Stimulated activated naive CD8-positive, alpha-beta T cell treated with anti-CD3 and anti-CD28 coated beads, Interleukin-15, Interleukin-2, amounts not matched to agents 100 U/mL and 50 U/mL, for 24 hours (primary cell): ENCODE measurements around the gene DNER.

Source experiments
- ATAC-seq: fragments of 150-1000 bp; cut with Tn5 transposase; one replicate; pipeline ENCODE4 v1.10.0; 2021
- DNase-seq: peaks from one replicate; pipeline ENCODE4 v3.0.0; 2021

Gene DNER

GRCh38 chr2:229486673-229487072, 227.7 kb downstream of the DNER start:
- DNase-seq: no peak
- no peak for ATAC-seq

DNA sequence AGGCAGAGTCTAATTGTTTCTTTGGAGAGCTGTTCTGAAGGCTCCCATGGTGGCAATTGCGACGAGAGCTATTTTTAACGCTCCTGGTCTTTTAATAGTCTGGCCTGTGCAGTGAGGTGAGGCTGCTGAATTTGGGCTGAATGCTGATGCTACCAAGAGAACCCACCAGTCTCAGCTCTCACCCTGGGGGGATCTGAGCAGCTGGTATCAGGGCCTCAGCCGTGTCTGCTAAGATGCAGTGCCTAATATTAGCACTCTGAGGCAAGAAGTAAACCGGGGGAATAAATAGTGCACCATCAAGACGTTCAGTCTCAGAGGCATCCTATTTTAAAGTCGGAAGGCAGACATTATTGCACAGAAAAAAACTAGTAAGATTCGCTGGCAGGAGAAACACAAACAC, 228.5 kb downstream of the DNER start:
- ATAC-seq: no peak
- DNase-seq: no peak

GRCh38 chr2:229477269-229477755, 237.0 kb downstream of the DNER start:
- ATAC-seq (no peak), DNase-seq (no peak)

DNA sequence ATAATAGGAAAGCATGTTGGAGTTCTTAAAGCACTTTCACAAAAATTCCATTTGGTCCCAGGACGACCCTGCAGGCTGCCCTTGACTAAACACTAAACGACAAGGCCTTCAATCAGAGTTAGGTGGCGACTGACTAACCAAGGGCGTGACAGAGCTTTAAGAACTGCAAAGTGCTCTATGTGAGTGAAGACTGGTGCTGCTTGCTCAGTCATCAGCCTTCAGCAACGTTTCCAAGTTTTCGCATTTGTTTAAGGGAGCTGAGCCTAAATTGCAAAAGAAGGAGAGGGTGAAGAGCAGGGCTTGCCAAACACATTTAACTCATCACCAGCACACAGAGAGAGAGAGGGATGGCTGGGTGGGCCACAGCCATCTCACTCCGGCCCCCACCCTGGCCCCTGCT, 238.6 kb downstream of the DNER start:
- DNase-seq (no peak), ATAC-seq (no peak)

DNA sequence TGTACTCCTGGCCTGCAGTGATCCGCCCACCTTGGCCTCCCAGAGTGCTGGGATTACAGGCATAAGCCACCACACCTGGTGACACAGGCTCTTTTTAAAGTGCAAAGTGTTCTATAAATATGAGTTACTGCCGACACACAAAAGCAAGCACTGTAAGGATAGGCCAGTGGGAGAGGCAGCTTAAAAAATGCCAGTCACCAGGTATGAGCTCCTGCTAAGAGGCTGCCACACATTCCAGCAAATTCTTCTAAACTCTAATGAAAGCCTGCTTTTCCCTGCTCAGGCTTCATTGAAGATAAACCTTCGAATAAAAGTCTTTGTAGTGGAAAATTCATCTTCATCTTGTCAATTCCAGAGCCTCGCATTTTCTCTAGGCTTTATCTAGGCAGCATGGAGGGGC, 240.2 kb downstream of the DNER start:
- DNase-seq (no peak), ATAC-seq (no peak)

DNA sequence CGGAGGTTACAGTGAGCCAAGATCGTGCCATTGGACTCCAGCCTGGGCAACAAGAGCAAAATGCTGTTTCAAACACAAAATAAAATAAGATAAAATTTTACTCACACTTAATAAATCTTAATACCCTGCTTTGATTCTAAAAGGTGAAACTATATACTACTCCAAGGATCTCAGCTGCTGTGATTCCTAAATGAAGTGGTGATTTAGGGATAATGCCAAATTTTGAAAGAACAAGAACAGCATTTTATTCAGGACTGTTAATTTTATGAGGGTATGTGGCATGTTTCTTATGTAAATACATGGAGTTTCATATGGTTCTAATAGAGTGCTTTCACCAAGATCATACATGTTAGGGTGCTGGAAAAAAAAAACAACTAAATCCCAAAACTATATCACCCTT, 243.6 kb downstream of the DNER start:
- DNase-seq (no peak), ATAC-seq (no peak)

DNA sequence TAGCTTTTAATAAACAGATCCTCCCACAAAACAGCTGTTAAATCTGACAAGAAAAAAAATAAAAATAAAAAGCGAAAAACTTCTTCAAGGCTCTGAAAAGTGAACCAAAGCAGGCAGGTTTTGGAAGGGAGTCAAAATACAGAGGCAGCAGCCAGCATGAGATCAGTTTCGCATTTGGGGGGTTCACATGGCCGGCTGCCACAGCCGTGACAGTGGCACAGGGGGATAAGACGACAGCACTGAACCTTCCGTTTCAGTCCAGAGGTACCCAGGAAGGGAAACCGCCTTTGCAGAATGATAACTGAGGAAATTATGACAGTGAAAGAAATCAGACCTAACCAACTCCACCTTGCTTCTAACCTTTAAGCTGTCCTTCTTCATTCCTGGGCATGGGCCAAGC, 246.6 kb downstream of the DNER start:
- DNase-seq (no peak), ATAC-seq (no peak)

DNA sequence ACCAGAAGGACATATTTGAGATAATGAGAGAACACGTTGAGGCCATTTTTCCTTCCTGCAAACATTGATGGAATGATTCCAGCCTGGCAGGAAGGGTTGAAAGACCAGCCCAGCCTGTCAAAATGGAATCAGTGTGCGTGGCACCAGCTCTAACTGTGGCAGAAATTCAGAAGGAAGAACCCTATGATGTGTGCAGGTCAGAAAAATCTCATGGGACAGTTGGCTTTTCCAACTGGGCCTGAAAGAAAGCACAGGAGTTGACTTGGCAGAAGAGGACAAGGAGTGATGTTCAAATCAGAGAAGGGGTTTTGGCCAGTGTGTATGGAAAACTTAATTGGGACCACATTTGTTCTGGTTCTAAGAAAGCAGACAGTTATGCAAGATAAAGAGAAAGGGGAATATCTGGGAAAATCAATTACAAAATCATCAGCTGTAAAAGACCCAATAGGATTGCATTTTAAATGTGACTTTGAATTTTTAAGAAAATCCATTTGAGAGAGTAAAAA, 250.5 kb downstream of the DNER start:
- ATAC-seq (no peak), DNase-seq (no peak)

- ATAC-seq (no peak), DNase-seq (no peak)
Measured at GRCh38 chr2:229462112-229462511, 252.2 kb downstream of the DNER start.

DNA sequence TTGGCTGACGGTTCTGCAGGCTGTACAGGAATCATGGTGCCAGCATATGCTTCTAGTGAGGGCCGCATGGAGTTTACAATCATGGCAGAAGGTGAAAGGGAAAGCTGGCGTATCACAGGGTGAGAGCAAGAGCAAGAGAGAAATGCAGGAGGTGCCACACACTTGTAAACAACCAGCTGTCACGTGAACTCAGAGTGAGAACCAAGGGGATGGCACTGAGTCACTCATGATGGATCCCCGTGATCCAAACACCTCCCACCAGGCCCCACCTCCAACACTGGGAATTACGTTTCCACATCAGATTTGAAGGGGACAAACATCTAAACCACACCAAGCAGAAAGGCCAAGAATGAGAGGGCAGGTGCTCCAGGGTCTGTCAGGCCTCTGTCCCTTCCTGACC, 258.3 kb downstream of the DNER start:
- ATAC-seq (no peak), DNase-seq (no peak)

DNA sequence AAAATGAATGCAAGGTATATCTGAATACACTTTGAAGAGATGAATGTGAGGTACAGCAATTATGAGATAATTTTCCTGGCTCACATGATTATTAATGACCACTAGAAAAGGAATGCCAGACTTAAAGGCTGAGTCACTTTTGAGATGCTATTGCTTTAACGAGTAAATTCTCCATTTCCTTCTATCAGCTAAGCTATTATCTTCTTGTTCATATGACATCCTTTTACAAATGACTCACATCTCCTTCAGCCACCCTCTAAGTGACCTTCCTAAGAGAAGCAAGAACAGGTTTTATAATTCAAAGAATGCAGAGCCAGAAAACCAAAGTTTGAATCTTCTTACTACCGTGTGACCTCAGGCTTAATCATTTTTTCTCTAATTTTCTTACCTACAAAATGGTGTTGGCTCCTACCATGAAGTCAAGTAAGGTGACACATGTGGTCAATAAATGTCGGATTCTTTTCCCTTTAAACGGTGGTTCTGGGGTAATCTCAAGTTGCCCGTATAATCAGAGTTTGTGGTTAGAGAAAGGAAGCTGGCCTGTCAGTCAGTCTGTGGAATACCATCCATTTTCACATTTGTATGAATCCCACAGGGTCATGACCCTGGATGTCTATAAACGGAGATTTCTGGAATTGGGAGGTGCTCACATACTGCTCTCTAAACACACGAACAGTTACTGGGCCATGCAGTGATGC, 259.3 kb downstream of the DNER start:
- ATAC-seq (no peak), DNase-seq (no peak)

GRCh38 chr2:229453230-229453629, 261.1 kb downstream of the DNER start:
- no peak for ATAC-seq
- DNase-seq: no peak

DNA sequence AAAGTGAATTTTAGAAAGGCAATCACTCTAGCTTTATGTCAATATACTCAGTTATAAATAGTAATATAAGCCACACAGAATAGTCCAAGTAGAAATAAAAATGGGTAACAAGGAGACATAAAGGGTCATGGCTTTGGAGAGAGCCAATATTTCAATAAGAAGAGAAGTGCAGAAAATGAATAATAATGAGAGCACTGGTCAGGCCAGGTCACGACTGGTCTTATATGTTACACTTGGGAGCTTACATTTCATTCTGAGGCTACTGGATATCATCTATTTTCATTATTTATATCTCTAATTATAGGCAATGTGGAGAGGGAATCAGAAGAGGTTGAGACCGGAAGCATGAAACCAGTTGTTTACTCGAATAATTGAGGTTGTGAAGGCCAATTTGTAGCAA, 262.5 kb downstream of the DNER start:
- no peak for DNase-seq
- no peak for ATAC-seq

DNA sequence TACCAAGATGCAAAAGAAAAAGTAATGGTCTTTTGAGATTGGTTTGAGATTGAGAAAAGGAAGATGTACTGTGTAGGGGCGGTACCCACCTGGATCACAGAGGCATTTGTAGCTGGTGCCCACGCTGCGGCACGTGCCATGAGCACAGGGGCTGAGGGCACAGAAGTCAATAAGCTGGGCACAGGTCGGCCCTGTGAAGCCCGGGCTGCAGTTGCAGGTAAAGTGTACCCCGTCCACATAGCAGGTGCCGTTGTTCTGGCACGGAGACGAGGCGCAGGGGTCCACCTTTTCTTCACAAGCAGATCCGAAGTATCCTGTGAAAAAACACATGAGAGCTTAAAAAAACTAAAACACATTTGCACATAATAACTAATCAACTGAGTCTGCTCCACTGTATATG, 267.1 kb downstream of the DNER start:
- ATAC-seq (no peak), DNase-seq (no peak)

DNA sequence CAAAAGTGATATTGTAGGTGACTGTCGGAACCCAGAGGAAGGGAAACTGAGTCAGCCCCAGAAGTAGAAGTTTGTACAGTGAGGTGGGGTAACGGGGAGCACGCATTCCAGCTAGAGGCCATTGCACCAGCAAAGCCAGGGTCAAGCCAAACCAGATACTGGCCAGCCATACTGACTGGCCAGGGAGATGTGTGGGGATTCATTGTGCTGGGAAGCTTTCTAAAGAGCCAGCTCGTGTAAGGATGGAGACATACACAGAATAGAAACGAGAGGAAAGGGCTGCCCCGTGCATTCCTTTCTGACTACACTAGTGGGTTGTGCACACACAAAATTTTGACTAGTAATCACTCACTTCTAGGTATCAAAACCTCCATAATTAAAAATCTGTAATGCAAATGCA, 268.0 kb downstream of the DNER start:
- DNase-seq (no peak), ATAC-seq (no peak)

DNA sequence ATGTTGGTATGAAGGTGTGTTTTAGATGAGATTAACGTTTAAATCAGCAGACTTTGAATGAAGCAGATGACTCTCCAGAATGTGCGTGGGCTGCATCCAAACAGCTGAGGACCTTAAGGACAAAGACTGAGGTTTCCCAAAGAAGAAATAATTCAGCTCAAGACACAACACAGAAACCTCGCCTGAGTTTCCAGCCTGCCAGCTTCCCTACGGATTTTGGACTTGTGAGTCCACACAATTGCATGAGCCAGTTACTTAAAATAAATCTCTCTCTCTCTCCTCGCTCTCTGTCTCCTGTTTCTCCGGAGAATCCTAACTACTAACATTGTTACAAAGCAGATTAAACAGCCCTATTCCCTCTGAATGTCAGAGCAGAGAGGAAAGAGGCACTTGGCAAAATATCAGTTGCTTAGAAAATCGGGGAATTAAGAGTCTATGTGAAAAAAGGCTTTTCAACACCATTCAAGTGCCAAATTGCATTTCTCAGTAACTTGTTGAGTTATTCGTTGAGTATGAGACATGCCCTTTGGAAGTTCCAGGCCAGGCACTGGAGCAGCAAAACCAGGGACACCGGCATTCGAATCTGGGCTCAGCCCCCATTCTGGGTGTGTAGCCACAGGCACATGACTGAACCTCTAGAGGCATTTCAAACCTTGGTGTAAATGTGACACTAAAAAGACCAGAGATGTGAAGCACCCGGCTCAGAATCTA, 268.7 kb downstream of the DNER start:
- ATAC-seq: no peak
- DNase-seq: no peak

DNA sequence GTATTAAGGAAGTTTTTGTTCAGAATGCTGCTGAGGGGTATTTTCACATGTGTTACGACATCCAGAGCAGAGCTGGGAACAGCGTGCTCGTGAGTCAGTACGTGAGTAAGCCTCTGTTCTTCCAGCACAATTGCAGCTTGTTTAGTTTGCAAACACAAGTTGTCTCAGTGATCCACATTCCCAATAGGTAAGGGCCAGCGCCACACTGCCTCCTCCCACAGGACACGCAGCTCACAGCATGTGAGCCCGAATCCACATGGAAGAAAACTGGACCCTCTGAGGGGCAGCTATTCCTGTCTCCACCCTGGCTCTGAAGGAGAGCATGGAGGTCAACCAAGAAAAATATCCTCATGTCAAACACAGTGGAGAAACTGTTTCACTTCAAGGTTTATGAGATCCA, 269.3 kb downstream of the DNER start:
- no peak for DNase-seq
- no peak for ATAC-seq

GRCh38 chr2:229443546-229444268, 270.6 kb downstream of the DNER start:
- no peak for DNase-seq
- ATAC-seq: no peak

GRCh38 chr2:229443141-229443540, 271.2 kb downstream of the DNER start:
- DNase-seq (no peak), ATAC-seq (no peak)

DNA sequence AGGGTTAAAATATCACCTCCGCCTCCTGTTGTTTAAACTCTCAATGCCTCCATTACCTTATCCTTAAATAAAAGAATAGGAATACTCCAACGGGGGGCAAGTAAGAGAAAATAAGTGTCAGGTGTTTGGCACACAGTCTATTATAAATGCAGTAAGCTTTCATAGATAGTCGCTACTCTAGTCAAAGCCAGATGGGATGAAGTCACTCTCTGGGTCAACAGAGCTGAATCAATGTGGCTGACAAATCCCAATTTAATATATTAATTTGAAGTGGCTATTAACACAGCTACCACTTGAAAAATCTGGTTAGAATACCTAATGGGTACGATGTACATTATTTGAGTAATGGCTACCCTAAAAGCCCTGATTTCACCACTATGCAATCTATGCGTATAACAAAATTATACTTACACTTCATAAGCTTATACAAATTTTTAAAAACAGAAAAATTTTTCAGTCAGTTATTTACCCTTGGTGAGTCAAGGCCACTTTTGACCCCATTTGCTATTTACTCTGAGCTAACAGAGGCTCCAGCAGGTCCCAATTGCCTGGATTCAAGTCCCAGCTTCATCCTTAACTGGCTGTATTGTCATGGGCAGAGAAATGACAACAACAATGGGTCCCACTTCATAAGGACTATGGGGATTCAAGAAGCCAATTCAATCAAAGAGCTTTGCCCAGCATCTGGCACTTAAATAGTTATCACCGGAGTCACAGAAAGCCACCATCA, 275.8 kb downstream of the DNER start:
- ATAC-seq (no peak), DNase-seq (no peak)

GRCh38 chr2:229437467-229437866, 276.9 kb downstream of the DNER start:
- DNase-seq: no peak

GRCh38 chr2:229434187-229434586, 280.2 kb downstream of the DNER start:
- no peak for DNase-seq
- no peak for ATAC-seq

More at GRCh38 chr2:229437467-229437866, 276.9 kb downstream of the DNER start:
- no peak for ATAC-seq
